HG03097 (cell line): ENCODE results near the gene CYTH4.
"Not testable (repeated sequence)": the region's sequence is repeated elsewhere in the genome, so short reads cannot be mapped to it uniquely, and the experiment has no call there.

Experiments
- ATAC-seq: cut with Tn5 transposase; IDR thresholded peaks from one replicate; pipeline ENCODE4 v1.9.1; 2021; ENCODE audit not compliant: unreplicated experiment, low FRiP score

CYTH4 gene

DNA sequence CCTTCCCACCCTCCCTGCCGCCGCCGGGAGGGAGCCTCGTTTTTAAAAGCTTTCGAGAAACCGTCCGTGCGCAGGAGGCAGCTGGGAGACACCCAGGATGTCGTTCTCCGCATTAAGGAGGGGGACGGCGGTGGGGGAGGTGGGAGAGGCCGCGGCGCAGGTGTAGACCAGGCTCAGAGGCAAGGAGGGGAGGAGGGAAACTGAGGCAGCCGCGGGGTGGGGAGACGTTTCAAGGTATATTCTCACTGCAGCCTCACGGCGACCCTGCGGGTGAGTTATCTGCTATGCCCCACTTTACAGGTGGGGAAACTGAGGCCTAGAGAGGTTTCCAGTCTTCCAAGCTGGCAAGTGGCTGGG lies 42.7 kb downstream of the CYTH4 start:
- ATAC-seq: no peak

DNA sequence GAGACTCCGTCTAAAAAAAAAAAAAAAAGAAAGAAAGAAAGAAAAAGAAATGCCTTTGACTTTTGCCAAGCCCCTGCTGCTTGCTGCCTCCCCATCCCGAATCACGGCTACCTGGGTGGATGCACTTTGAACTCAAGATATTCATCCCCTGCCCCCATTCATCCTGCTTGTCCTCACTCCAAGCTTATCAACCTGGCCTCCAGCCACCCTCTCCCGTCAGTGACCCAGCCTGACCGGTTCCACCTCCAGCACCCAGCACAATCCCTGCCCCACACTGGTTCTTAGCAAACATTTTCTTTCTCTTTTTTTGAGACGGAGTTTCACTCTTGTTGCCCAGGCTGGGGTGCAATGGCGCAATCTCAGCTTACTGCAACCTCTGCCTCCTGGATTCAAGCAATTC lies 44.4 kb downstream of the CYTH4 start:
- no peak for ATAC-seq

DNA sequence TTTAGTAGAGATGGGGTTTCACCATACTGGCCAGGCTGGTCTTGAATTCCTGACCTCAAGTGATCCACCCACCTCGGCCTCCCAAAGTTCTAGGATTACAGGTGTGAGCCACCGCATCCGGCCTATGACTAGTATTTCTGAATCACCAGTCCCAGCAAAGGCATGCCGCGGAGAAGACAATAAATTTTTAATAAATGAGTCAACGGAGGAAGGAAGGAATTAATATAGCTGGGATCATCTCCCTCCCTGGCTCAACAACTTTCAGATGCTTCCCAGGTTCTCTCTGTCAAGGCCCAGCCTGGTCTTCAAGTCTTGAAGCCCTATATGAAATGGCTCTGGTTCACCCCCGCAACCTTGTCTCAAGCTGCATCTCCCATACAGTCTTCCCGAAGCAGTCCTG lies 45.7 kb downstream of the CYTH4 start:
- no peak for ATAC-seq

DNA sequence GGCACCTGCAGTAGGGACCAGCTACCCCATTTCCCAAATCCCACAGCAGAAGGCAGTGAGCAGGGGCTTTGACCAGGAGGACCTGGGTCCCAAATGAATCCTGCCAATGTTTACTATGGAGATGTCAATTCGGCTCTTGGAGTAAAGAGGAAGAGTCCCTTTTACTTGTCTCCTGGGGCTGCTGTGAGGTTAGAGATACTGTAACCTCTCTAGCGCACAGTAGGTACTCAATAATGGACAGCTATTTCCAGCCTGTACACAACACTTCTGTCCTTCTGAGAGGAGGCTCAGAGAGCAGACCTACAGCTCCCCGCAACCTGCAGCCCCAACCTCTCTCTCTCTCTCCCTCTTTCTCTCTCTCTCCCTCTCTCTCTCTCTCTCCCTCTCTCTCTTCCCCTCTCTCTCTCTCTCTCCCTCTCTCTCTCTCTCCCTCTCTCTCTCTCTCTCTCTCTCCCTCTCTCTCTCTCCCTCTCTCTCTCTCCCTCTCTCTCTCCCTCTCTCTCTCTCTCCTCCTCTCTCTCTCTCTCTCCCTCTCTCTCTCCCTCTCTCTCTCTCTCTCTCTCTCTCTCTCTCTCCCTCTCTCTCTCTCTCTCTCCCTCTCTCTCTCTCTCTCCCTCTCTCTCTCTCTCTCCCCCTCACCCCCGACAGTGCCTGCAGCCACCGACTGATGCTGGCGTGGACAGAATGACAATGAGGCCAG lies 46.4 kb downstream of the CYTH4 start:
- not testable (repeated sequence) for ATAC-seq

DNA sequence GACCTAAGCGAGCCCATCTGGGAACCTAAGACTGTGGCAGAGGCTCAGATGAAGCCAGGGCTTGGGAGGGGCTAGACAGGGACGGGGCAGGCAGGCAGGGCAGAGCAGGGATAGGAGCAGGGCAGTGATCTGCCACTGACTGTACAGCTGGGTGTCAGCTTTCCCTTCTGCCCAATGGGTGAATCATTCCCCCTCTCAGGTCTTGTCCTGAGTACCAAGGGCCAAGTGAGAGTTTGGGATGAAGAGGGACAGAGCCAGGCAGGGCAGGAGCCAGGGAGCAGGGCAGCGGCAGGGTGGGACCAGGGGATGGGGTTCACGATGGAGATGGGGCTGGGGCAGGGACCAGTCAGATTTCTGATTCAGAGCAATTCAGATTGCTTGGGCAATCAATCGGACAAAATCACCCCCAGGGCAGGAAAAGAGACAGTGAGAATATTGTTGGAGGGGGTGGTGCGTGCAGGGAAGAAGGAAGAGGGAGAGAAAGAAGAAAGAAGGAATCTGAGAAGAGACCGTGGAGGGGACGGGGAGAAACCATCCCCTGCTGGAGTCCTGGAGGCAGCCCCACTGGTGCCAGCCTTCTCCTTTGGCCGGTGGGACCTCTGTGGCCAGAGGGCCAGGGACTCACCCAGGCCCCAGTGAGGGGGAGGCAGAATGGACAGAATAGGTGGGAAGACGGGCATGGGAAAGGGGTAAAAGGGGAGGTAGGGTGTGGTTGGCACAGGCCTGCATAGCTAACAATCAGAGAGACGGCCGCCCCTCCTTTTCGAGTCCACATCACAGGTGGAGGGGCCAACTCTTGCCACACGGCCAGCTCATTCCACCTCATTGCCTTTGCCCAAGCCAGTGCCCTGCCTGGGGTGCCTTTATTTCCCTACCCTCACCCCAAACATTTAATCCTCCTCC lies 47.2 kb downstream of the CYTH4 start:
- no peak for ATAC-seq

DNA sequence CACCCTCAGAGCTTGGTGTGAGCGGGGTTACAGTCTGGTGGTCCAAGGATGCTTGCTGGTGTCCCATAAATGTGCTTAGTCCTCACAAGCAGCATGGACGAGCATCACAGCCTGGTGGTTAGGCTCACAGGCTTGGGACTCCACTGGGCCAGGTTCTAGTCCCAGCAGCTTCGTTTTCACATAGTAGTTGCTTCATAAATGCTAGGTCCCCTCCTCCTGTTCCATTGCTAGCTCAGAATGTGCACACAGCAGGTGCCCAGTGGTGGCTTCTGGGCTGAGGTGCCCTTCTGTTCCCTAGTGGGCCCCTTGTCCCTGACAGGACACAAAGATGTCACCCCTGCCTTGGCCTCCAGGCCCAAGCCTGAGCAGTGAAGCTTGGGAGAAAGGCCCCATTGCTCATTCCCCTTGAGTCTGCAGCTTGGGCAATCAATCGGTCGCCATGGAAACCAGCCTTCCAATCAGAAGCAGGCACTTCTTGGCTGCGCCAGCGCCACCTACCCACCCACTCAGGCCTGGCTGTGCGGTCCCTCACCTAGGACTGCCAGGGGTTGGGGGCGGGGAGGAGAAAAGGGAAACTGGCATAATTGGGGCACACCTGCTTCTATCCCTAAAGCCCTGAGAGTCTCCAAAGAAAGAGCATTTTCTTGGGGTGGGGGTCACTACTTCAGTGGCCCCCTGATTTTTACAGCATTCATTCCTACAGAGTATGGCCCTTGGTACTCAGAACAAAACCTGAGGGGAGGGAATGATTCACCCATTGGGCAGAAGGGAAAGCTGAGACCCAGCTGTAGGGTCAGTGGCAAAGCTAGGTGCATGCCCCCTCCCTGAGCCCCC lies 48.1 kb downstream of the CYTH4 start:
- ATAC-seq: no peak

DNA sequence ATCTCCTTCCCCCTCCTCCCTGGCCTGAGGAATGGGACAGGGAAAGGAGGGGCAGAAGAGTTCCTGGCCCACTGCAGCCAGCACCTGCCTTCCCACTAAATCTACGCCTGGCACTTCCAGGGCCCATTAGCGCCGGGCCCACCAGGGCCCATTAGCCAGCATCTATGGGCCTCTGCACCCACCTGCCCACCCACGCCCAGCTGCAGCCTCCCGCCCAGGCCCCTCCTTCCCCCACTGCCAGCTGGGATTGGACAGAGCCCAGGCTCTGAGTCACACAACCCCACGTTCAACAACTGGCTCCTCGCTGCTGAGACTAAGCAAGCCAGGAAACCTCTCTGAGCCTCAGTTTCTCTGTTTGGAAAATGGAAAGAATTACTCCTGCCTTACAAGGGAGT lies 48.7 kb downstream of the CYTH4 start:
- ATAC-seq: no peak

DNA sequence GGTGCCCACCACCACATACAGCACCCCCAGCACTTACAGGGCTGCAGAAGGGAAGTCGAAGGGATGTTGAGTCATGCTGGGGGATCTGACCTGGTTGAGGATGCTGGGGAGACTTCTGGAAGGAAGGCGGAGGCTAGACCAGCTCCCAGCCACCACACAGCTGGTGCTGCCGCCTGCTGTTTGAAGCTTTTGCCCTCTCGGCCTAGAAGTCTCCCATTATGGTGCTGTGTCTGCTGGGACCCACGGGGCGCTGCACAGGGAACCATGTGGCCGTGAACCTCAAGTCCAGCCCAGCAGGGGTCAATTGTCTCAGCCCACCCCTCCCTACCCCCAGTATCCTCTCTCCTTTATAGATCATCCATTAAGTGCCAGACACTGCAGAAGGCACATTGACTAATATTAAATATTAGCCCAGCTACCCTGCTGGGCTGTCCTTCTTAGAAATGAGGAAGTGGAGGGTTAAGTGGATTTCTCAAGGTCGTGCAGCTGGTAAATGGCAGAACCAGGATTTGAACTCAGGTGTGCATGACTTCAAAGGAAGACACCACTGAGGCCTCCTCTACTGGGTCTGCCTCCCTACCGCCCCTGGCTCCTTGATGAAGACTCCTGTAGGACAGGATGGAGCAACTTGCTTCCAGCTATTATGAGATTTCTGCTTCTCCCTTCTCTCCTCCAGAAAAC lies 49.7 kb downstream of the CYTH4 start:
- ATAC-seq: no peak

DNA sequence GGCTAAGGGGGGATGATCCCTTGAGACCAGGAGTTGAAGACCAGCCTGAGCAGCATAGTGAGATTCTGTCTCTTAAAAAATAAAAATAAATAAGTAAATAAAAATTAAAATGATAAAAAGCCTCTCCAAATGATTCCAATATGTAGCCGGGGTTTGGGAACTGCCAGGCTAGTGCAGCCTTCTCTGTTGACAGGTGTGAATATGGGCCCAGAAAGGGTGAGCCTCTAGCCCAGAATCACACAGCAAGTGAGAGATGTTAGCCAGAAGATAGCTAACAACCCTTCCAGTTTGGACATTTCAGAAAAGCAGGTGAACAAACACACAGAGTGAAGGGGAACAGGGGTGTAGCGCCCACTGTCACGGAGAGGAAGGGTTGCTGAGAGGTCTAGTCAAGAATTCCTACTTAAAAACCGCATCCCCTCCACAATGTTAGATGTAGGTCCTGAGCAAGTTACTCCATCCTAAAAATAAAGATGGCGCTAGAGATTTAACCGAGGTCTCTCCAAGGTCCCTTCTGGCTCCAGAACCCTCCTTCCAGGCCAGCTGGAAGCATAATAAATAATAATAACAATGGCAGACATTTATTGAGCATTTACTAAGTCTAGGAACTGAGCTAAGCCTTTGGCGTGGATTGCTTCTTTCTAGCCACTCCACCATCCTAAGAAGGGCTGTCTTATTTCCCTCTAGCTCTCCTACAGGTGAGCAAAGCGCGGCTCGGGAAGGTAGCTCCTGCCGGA lies 51.6 kb downstream of the CYTH4 start:
- ATAC-seq: no peak

DNA sequence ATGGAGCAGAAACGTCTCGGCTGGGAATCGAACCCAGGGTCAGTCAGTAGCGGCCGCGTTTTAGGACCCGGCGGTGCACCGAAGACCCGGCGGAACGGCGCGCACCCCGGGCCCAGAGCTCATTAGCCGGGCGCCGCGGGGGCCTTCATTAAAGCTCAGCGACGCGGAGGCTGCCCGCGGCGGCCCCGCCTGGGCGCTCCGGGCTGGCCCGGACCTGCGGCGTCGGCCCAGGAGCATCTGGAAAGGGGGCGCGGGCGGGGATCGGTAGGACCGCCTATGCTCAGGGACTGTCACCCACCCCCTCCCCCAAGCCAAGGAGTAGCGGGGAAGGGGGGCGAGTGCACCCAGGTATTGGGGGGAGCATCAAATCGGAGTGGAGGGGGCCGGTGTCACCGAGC lies 52.2 kb downstream of the CYTH4 start:
- no peak for ATAC-seq

DNA sequence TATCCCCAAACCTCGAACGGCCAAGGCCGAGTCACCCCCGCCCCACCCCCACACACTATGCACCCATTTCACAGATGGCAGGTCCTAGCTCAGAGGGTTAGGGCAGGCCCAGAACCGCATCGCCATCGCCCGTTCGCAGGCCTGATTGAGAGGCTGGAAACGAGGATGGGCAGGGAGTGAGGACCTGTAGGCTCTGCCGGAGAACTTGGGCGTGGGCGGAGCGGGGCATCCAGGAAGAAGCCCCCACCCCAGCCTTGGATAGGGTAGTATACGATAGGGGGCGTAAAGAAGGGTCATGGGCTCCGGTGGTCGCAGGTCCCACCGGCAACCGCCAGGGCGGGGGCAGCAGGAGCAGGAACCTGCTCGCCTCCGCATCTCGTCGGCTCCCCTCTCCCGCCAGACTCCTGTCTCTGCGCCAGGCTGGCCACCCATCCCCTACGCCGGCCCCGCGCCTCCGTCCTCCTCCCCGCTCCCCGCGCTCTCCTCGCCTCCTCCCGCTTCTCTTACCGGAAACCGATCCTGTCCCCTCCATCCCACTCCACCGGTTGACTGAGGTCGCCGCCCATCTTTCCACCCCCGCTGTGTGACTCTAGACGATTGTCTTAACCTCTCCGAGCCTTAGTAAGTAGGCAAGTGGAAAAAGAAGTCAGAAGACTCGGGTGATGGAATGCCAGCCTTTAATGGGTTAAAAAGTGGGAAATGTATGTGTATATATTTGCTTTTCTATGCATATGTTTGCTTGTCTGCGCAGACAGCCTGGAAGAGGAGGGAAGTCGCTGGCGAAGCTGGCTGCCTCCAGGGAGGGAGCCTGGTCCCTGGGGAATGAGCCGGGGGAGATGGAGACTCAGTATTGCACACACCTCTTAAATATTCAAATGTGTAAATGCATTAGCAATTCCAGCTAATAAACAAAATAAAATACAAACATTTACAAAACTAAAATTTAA lies 52.8 kb downstream of the CYTH4 start:
- no peak for ATAC-seq

DNA sequence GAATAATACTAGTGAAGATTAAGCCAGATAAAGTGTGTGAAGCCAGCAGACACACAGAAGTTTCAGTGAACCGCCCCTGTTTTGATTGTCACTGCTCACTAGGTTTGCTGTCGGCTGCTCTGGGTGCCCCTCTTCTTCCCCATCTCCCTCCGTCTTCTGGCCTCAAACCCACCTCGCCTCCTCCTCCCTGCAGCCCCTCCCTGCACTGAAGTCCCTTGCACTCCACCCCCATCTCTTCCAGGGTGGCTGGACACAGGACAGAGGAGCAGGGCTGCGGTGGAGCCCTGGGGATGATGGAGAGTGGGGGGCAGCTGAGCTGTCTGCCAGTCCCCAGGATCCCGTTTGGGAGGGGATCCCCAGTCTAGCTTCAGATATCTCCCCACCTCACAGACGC lies 53.5 kb downstream of the CYTH4 start:
- ATAC-seq: no peak

DNA sequence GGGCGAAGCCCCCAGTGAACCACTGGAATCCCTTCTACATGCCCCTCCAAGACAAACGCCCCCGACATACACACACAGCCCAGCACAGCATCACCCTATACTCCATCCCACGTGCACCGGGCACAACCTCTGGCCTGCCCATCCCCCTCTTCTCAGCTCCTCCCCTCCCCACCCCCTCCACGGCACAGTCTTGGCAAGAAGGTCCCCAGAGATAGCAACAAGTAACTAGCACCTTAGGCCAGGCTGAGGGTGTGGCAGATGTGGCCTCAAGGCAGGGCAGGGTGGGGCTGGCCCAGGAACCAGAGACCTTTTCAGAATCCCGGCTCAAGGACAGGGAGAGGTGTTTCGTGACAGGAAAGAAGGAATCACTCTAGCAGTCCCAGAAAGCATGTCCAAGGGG lies 54.3 kb downstream of the CYTH4 start:
- no peak for ATAC-seq

DNA sequence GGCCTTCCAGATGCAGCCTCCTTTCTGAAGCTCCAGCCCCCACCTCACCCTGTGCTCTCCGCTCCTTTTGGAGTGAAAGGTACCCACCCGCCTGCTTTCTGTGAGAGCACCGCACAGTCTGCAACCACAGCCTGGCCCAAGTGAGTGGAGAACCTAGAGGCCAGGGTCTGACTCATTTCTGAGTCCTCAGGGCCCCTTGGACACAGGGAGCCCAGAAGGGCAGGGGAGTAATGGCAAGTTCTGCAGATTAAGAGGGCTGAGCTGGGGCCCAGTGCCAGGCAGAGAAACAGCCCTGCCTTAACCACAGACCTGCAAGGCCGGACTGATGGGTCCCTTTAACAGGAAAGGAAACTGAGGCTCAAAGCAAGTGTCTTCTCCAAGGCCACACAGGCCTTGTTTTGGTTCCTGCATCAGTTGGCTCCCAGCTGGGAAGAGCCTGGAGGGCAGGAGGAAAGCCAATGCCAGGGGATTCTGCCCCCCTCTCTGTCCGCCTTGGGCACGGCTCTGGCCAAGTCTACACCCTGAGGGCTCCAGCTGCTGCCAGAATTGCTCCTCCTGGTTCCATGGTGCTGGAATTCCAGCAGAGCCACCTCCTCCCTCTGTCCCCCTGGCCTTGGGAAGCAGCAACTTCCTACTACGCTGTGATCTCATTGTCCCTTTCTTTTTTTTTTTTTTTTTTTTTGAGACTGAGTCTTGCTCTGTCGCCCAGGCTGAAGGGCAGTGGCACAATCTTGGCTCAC lies 55.1 kb downstream of the CYTH4 start:
- no peak for ATAC-seq

DNA sequence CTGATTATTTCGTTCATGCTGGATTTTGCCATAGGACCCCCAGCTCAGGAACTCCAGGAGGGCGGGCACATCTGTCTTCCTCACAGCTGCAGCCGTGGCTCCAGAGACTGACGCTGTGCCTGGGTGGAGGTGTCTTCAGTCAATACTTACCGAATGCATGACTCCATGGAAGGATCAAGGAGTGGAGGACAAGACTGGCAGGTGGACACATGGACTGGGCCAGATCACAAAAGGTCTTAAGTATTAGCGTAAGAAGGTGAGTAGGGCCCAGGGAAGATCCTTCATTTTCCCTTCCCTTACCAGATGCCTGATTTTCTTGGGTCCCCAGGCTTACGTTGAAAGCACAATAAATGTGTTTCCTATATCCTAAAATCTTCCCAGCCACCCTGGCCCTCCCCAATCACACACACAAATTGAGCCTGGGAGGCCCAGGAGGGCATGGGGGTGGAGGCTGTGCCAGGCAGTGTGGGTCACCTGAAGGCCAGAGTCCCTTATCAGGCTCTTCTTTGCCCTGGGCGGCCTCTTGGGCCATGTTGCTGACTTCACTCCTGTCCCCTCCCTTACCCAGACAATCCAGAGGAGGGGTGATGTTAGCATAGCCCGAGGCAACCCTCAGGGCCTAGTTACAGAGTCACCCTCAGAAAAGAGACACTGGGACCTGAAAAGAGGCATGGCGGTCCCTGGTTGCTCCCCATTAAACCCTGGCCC lies 56.4 kb downstream of the CYTH4 start:
- ATAC-seq: no peak

DNA sequence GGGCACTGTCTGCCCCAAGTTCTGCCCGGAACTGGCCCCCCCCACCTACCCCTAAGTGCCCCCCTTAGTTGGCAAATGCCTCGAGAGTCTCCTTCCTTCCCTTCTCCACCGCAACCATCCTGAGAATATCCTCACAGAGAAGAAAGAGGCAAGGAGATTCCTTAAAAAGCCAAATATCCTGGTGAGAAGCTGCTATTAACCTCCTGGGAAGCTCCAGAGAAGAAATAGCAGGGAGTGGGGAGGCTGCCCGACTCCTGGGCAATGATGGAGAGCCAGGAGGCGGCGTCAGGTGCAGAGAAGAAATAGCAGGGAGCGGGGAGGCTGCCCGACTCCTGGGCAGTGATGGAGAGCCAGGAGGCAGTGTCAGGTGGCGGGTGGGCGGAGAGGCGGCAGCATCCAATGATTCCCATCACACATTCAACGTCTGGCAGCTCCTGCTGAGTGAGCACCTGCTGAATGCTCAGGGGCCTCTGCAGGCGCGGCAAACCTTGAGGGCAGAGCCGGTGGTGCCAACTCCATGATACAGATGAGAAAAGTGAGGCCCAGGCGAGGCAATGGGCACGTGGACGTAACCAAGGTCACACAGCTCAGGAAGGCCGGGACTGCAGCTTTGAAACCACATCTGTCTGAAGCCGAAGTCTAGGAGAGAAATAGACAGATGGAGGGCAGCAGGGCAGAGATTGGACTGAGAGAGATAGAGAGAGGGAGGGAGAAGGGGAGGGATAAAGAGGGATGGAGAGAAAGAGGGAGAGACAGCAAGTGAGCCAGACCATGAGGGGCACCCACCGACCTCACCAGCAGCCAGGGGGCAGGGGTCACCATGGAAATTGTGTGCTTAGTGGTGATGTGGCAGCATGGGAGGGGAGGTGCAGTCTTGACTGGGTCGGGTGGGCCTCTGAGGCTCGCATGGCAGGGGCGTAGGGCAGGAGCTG lies 58.3 kb downstream of the CYTH4 start:
- ATAC-seq: no peak

DNA sequence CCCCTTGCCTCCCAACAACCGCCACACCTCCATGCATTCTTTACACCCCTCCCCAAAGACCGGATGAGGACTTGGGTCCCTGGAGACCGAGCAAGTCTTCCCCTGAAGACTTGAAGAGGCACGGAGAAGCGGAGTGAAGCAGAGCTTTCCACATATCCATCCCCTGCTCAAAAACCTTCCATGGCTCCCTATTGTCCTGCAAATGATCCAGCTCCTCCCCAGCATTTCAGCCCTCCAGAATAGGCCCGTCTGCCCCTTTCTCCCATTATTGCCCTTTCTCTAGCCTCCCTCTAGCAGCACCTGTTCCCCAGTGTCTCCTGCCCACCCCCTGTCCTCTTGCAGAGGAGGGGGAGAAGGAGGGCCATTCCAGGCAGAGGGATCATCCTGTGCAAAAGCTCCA lies 59.8 kb downstream of the CYTH4 start:
- ATAC-seq: no peak
